ENCODE results near the gene AFAP1L2.

The AFAP1L2 gene

GRCh38 chr10:114391599-114391998, 12.7 kb downstream of the AFAP1L2 start:
- Histone ChIP-seq H3K9ac (ENCODE audit: low read depth, low read length) (no peak overlapping the region), H3K27ac (ENCODE audit: low read length) (no peak overlapping the region), H3K27me3 (ENCODE audit: insufficient read depth, low read length, poor library complexity) (peaks cover 36% of the 10 kb centered on the region), H3K4me2 (ENCODE audit: insufficient read depth, low read length) (no peak overlapping the region), H3K79me2 (ENCODE audit: insufficient read depth, low read length) (no peaks in the 10 kb centered on the region), H3K4me1 (ENCODE audit: insufficient read depth, low read length) (no peaks in the 10 kb centered on the region), H3K4me3 (ENCODE audit: low read depth in 1 of 2, low read length in 2 of 2) (no peak overlapping the region), H3K9me3 (ENCODE audit: insufficient read depth, low read length, severe bottlenecking) (no peaks in the 10 kb centered on the region), H3K36me3 (ENCODE audit: insufficient read depth, low read length) (no peaks in the 10 kb centered on the region), H4K20me1 (ENCODE audit: insufficient read depth, low read length) (no peaks in the 10 kb centered on the region), H2AFZ (ENCODE audit: low read depth, low read length) (no peak overlapping the region)
- DNase-seq (no peak), ATAC-seq (ENCODE audit: insufficient read depth, low read depth) (no peak)
- TF ChIP-seq EZH2 (IDR thresholded peaks at IDR 0.05; ENCODE audit: borderline replicate concordance, low read depth, low read length, severe bottlenecking) (no peak), CTCF (IDR thresholded peaks at IDR 0.05; ENCODE audit: borderline replicate concordance, extremely low read depth, low read length, poor library complexity, severe bottlenecking) (no peak)

- ATAC-seq (ENCODE audit: insufficient read depth, low read depth), result no peak
- DNase-seq, result no peak
These were observed 14.9 kb downstream of the AFAP1L2 start for GRCh38 chr10:114389426-114389825.

GRCh38 chr10:114388275-114388674, 16.0 kb downstream of the AFAP1L2 start:
- no peaks in the 10 kb centered on the region for H3K4me1 ChIP-seq (ENCODE audit: insufficient read depth, low read length)

More at GRCh38 chr10:114389426-114389825, 14.9 kb downstream of the AFAP1L2 start:
- H3K27ac ChIP-seq (ENCODE audit: low read length), result no peak overlapping the region
- H4K20me1 ChIP-seq (ENCODE audit: insufficient read depth, low read length), result no peaks in the 10 kb centered on the region
- H3K4me1 ChIP-seq (ENCODE audit: insufficient read depth, low read length), result no peaks in the 10 kb centered on the region
- H3K9ac ChIP-seq (ENCODE audit: low read depth, low read length), result no peak overlapping the region
- no peaks in the 10 kb centered on the region for H3K9me3 ChIP-seq (ENCODE audit: insufficient read depth, low read length, severe bottlenecking)
- H3K36me3 ChIP-seq (ENCODE audit: insufficient read depth, low read length), result no peaks in the 10 kb centered on the region
- H3K27me3 ChIP-seq (ENCODE audit: insufficient read depth, low read length, poor library complexity), result peaks cover 17% of the 10 kb centered on the region
- H3K79me2 ChIP-seq (ENCODE audit: insufficient read depth, low read length), result no peaks in the 10 kb centered on the region
- H3K4me2 ChIP-seq (ENCODE audit: insufficient read depth, low read length), result no peak overlapping the region
- TF ChIP-seq CTCF (IDR thresholded peaks at IDR 0.05; ENCODE audit: borderline replicate concordance, extremely low read depth, low read length, poor library complexity, severe bottlenecking) (no peak), EZH2 (IDR thresholded peaks at IDR 0.05; ENCODE audit: borderline replicate concordance, low read depth, low read length, severe bottlenecking) (no peak)
- no peak overlapping the region for H2AFZ ChIP-seq (ENCODE audit: low read depth, low read length)
- no peak overlapping the region for H3K4me3 ChIP-seq (ENCODE audit: low read depth in 1 of 2, low read length in 2 of 2)

More at GRCh38 chr10:114388275-114388674, 16.0 kb downstream of the AFAP1L2 start:
- DNase-seq (no peak), ATAC-seq (ENCODE audit: insufficient read depth, low read depth) (no peak)
- no peak overlapping the region for H3K4me2 ChIP-seq (ENCODE audit: insufficient read depth, low read length)
- H2AFZ ChIP-seq (ENCODE audit: low read depth, low read length), result no peak overlapping the region
- no peaks in the 10 kb centered on the region for H3K9me3 ChIP-seq (ENCODE audit: insufficient read depth, low read length, severe bottlenecking)
- H3K9ac ChIP-seq (ENCODE audit: low read depth, low read length), result no peak overlapping the region
- H3K27me3 ChIP-seq (ENCODE audit: insufficient read depth, low read length, poor library complexity), result peaks cover 11% of the 10 kb centered on the region
- no peaks in the 10 kb centered on the region for H3K79me2 ChIP-seq (ENCODE audit: insufficient read depth, low read length)
- H3K27ac ChIP-seq (ENCODE audit: low read length), result no peak overlapping the region
- TF ChIP-seq CTCF (IDR thresholded peaks at IDR 0.05; ENCODE audit: borderline replicate concordance, extremely low read depth, low read length, poor library complexity, severe bottlenecking) (no peak), EZH2 (IDR thresholded peaks at IDR 0.05; ENCODE audit: borderline replicate concordance, low read depth, low read length, severe bottlenecking) (no peak)
- no peak overlapping the region for H3K4me3 ChIP-seq (ENCODE audit: low read depth in 1 of 2, low read length in 2 of 2)
- no peaks in the 10 kb centered on the region for H3K36me3 ChIP-seq (ENCODE audit: insufficient read depth, low read length)
- no peaks in the 10 kb centered on the region for H4K20me1 ChIP-seq (ENCODE audit: insufficient read depth, low read length)

All from DND-41 (cell line).